ENCODE results near the gene DNAJA3. TPM values are rescaled to one million over a fixed set of nuclear protein-coding genes. Genes with fewer than 3 reads are reported as not detected.
A peak's percentile ranks its signal among the peaks of the same experiment; 100 is the strongest.

The DNAJA3 gene
- total RNA-seq, 1 donor from 2014 or later = 74.2 TPM

DNA sequence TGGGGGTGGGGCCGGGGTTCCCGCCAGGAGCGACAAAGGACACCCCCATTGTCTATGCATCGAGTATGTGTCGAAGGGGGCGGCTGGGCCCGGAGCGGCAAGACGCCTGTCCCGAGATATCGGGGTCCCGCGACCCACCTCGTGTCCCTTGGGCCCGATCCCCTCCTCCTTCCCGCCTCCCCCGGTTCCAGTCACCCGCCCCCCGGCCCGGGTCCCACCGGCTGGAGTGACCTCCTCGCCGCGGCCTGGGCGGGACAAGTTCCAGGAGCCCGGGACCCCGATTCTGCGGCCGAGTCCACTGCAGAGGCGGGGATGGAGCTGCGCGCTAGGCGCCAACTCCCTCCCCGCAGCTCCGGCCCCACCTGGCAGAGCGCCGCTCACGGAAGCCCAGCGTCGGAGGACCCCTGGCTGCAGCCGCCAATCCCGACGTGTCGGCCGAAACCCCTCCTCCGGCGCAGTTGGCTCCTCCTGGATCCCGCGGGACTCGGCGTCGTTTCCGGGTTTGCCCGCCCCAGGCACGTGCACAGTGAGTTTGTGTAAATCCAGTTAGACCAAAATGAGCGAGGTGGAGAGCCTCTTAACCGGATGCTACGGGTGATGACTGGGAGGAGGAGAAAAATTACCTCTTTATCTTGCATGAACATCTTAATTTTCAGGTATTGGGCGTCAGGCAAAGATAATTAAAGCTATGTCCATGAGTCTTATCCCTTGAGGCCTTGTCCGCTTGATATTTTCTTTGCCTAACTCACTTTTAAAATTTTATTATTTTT, 48.7 kb downstream of the DNAJA3 start, which contains the start of gene NMRAL1:
Gene NMRAL1, minus strand, starts transcription at position 434 of the 770 bp plus-strand sequence. CDS start 493 bp downstream, outside the sequence.
- no peaks in the 10 kb centered on the region for H3K27me3 ChIP-seq (ENCODE audit: low read depth)
- H3K4me3 ChIP-seq = peak within 1 kb of the TSS; percentile 89
- intact Hi-C loops (cut with micrococcal nuclease) = no loop called here
- H3K36me3 ChIP-seq = peaks cover 2% of the 10 kb centered on the region
- TF ChIP-seq, protein P1, sequence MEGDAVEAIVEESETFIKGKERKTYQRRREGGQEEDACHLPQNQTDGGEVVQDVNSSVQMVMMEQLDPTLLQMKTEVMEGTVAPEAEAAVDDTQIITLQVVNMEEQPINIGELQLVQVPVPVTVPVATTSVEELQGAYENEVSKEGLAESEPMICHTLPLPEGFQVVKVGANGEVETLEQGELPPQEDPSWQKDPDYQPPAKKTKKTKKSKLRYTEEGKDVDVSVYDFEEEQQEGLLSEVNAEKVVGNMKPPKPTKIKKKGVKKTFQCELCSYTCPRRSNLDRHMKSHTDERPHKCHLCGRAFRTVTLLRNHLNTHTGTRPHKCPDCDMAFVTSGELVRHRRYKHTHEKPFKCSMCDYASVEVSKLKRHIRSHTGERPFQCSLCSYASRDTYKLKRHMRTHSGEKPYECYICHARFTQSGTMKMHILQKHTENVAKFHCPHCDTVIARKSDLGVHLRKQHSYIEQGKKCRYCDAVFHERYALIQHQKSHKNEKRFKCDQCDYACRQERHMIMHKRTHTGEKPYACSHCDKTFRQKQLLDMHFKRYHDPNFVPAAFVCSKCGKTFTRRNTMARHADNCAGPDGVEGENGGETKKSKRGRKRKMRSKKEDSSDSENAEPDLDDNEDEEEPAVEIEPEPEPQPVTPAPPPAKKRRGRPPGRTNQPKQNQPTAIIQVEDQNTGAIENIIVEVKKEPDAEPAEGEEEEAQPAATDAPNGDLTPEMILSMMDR (IDR thresholded peaks at IDR 0.05; ENCODE audit: borderline replicate concordance) = no peak
- no peaks in the 10 kb centered on the region for H3K9me3 ChIP-seq (replicated peaks)
- DNase-seq = peak; percentile 91
- peaks cover 51% of the 10 kb centered on the region for H3K4me1 ChIP-seq
- H3K27ac ChIP-seq (replicated peaks) = peak within 1 kb of the TSS; percentile 89

- intact Hi-C loops (cut with micrococcal nuclease) = no loop called here
- Histone ChIP-seq H3K4me1 (peaks cover 58% of the 10 kb centered on the region), H3K9me3 (replicated peaks) (no peaks in the 10 kb centered on the region), H3K27ac (replicated peaks) (peak within 1 kb of the TSS; percentile 98), H3K4me3 (peak within 1 kb of the TSS; percentile 100), H3K27me3 (ENCODE audit: low read depth) (no peaks in the 10 kb centered on the region), H3K36me3 (no peaks in the 10 kb centered on the region)
- DNase-seq = peak; percentile 93
- TF ChIP-seq, protein P1 (IDR thresholded peaks at IDR 0.05; ENCODE audit: borderline replicate concordance) = peak; percentile 52
Measured at GRCh38 chr16:4475880-4476788, 50.5 kb downstream of the DNAJA3 start, which contains the start of gene HMOX2. Gene HMOX2, plus strand, starts transcription at chr16:4476398. Its CDS starts 29,127 bp downstream, at chr16:4505525.

DNA sequence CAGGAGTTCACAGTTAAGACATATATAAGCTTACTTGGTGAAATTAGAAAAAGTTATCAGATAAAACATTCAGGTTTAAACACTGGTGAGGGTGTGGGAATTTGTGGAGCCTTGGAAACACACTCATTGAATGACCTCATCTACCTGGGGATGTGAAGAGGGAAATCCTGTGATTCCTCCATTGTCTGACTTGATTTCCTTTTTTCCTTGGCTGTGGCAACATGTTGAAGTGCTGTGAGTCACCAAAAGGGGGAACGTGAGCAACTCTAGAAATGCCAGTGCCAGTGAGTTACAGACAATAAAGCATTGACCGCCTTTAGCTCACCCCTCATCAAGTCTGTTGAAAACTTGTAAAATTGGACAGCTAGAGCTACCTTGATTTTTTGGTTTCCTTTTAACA, 52.3 kb downstream of the DNAJA3 start:
- intact Hi-C loops (cut with micrococcal nuclease) = no loop called here
- peaks cover 75% of the 10 kb centered on the region for H3K4me1 ChIP-seq
- peak overlapping the region; percentile 98 for H3K27ac ChIP-seq (replicated peaks)

GRCh38 chr16:4481526-4481925, 55.9 kb downstream of the DNAJA3 start:
- TF ChIP-seq, protein P1 (IDR thresholded peaks at IDR 0.05; ENCODE audit: borderline replicate concordance) = no peak
- intact Hi-C loops (cut with micrococcal nuclease) = no loop called here
- H3K4me1 ChIP-seq = peaks cover 63% of the 10 kb centered on the region
- no peak overlapping the region for H3K4me3 ChIP-seq
- H3K36me3 ChIP-seq = peaks cover 23% of the 10 kb centered on the region
- peak overlapping the region; percentile 70 for H3K27ac ChIP-seq (replicated peaks)
- H3K9me3 ChIP-seq (replicated peaks) = no peaks in the 10 kb centered on the region
- no peaks in the 10 kb centered on the region for H3K27me3 ChIP-seq (ENCODE audit: low read depth)
- DNase-seq = no peak

More for the DNA sequence above, 52.3 kb downstream of the DNAJA3 start:
- no peaks in the 10 kb centered on the region for H3K27me3 ChIP-seq (ENCODE audit: low read depth)
- H3K9me3 ChIP-seq (replicated peaks) = no peaks in the 10 kb centered on the region
- no peaks in the 10 kb centered on the region for H3K36me3 ChIP-seq
- DNase-seq = no peak
- peak overlapping the region; percentile 100 for H3K4me3 ChIP-seq
- TF ChIP-seq, protein P1 (IDR thresholded peaks at IDR 0.05; ENCODE audit: borderline replicate concordance) = peak; percentile 15

- peaks cover 63% of the 10 kb centered on the region for H3K4me1 ChIP-seq
- no peaks in the 10 kb centered on the region for H3K9me3 ChIP-seq (replicated peaks)
- H3K4me3 ChIP-seq = no peak overlapping the region
- intact Hi-C loops (cut with micrococcal nuclease) = no loop called here
- TF ChIP-seq, protein P1 (IDR thresholded peaks at IDR 0.05; ENCODE audit: borderline replicate concordance) = no peak
- no peaks in the 10 kb centered on the region for H3K27me3 ChIP-seq (ENCODE audit: low read depth)
- no peak for DNase-seq
- H3K36me3 ChIP-seq = peaks cover 23% of the 10 kb centered on the region
- peak overlapping the region; percentile 70 for H3K27ac ChIP-seq (replicated peaks)
Measured at GRCh38 chr16:4481963-4482362, 56.3 kb downstream of the DNAJA3 start.
